Upper lobe of left lung (tissue), 4 donors: Measurements from ENCODE around the gene ESR2.

Experiments
- CTCF ChIP-seq, 6 experiments: fragments of 450-650 bp in 4 of 6; fragments of 200-600 bp in 2 of 6; sonication (generic) in 2 of 6; IDR thresholded peaks; one replicate each; pipeline ENCODE4 v1.5.1; 2016 to 2019; ENCODE audit warnings: antibody characterized with exemption in 6 of 6
- EP300 ChIP-seq, 4 donors: sonication (generic); formaldehyde crosslinking; IDR thresholded peaks; one replicate each; pipeline ENCODE4 v1.5.1; 2017; ENCODE audit warnings: antibody characterized with exemption in 4 of 4, control low read depth in 2 of 4
- POLR2A ChIP-seq, 4 donors: fragments of 450-650 bp; IDR thresholded peaks; one replicate each; pipeline ENCODE4 v1.5.1; 2016 to 2017; ENCODE audit warnings: antibody characterized with exemption in 4 of 4, mild to moderate bottlenecking in 2 of 4
- POLR2AphosphoS5 ChIP-seq, 2 donors: sonication (generic); formaldehyde crosslinking; IDR thresholded peaks; one replicate each; pipeline ENCODE4 v1.5.1; 2017; ENCODE audit warnings: antibody characterized with exemption in 2 of 2

- TF ChIP-seq CTCF (IDR thresholded peaks at IDR 0.05) (no peak), POLR2A (IDR thresholded peaks at IDR 0.05) (no peak), EP300 (IDR thresholded peaks at IDR 0.05) (no peak), POLR2AphosphoS5 (IDR thresholded peaks at IDR 0.05) (no peak)
Measured at GRCh38 chr14:64233531-64234190, 60.5 kb downstream of the ESR2 start.
